ENCODE results near the gene STAT4.
A peak's percentile ranks its signal among the peaks of the same experiment; 100 is the strongest.

The STAT4 gene

GRCh38 chr2:191020221-191020741 is 130.5 kb downstream of the STAT4 start:
- H3K4me3 ChIP-seq (ENCODE audit: low read depth, low read length): peak overlapping the region; percentile 83

GRCh38 chr2:191019376-191019775 is 131.4 kb downstream of the STAT4 start:
- no peak overlapping the region for H3K4me3 ChIP-seq (ENCODE audit: low read depth, low read length)

- H3K4me3 ChIP-seq (ENCODE audit: low read depth, low read length): no peak overlapping the region
Observed at GRCh38 chr2:191018643-191019119, 132.1 kb downstream of the STAT4 start.

GRCh38 chr2:191018048-191018447 is 132.7 kb downstream of the STAT4 start:
- no peak overlapping the region for H3K4me3 ChIP-seq (ENCODE audit: low read depth, low read length)

GRCh38 chr2:191015831-191016230 is 135.0 kb downstream of the STAT4 start:
- H3K4me3 ChIP-seq (ENCODE audit: low read depth, low read length): no peak overlapping the region

GRCh38 chr2:191015239-191015638 is 135.6 kb downstream of the STAT4 start:
- H3K4me3 ChIP-seq (ENCODE audit: low read depth, low read length): no peak overlapping the region

GRCh38 chr2:191014653-191015020 is 136.2 kb downstream of the STAT4 start:
- peak overlapping the region; percentile 95 for H3K4me3 ChIP-seq (ENCODE audit: low read depth, low read length)

- H3K4me3 ChIP-seq (ENCODE audit: low read depth, low read length): peak within 1 kb of the TSS; percentile 95
Observed at GRCh38 chr2:191013932-191014652, 136.7 kb downstream of the STAT4 start, which contains the start of gene STAT1. Gene STAT1 (minus strand): TSS chr2:191014171. CDS start chr2:191010003, 4,168 bp downstream.

- H3K4me3 ChIP-seq (ENCODE audit: low read depth, low read length): peak overlapping the region; percentile 95
Observed at GRCh38 chr2:191013682-191013931, 137.2 kb downstream of the STAT4 start.

GRCh38 chr2:191012845-191013681 is 137.7 kb downstream of the STAT4 start:
- H3K4me3 ChIP-seq (ENCODE audit: low read depth, low read length): peak overlapping the region; percentile 95

GRCh38 chr2:191012346-191012745 is 138.4 kb downstream of the STAT4 start:
- H3K4me3 ChIP-seq (ENCODE audit: low read depth, low read length): no peak overlapping the region

- H3K4me3 ChIP-seq (ENCODE audit: low read depth, low read length): no peak overlapping the region
Observed at GRCh38 chr2:191010887-191011885, 139.6 kb downstream of the STAT4 start.

- H3K4me3 ChIP-seq (ENCODE audit: low read depth, low read length): no peak overlapping the region
Observed at GRCh38 chr2:191009541-191010374, 141.0 kb downstream of the STAT4 start.

GRCh38 chr2:191008286-191008685 is 142.5 kb downstream of the STAT4 start:
- no peak overlapping the region for H3K4me3 ChIP-seq (ENCODE audit: low read depth, low read length)

- H3K4me3 ChIP-seq (ENCODE audit: low read depth, low read length): no peak overlapping the region
Observed at GRCh38 chr2:191006997-191007783, 143.6 kb downstream of the STAT4 start.

GRCh38 chr2:191006297-191006696 is 144.5 kb downstream of the STAT4 start:
- no peak overlapping the region for H3K4me3 ChIP-seq (ENCODE audit: low read depth, low read length)

GRCh38 chr2:191003405-191004309 is 147.1 kb downstream of the STAT4 start:
- no peak overlapping the region for H3K4me3 ChIP-seq (ENCODE audit: low read depth, low read length)

GRCh38 chr2:191001624-191002023 is 149.2 kb downstream of the STAT4 start:
- no peak overlapping the region for H3K4me3 ChIP-seq (ENCODE audit: low read depth, low read length)
